T-helper 17 cell (primary cell): Measurements from ENCODE around the gene NPAS3. TPM values are rescaled to one million over a fixed set of nuclear protein-coding genes. Genes with fewer than 3 reads are reported as not detected.

Experiments
- ATAC-seq: fragments of 150-1000 bp; cut with Tn5 transposase; 2 replicates; pipeline ENCODE4 v1.10.0; 2021; ENCODE audit warnings: mild to moderate bottlenecking, moderate library complexity
- DNase-seq, 3 donors: peaks; one replicate each; pipeline versions ENCODE4 v3.0.0 to v3.0.0-alpha.2; 2020 to 2021
- H3K9me3 ChIP-seq: one replicate; pipeline ENCODE4 v1.7.0; 2013; ENCODE audit warnings: low read length, mild to moderate bottlenecking; ENCODE audit not compliant: control insufficient read depth, poor library complexity, severe bottlenecking
- H3K27ac Mint-ChIP-seq: one replicate; pipeline ENCODE4 v1.8.0; 2022; ENCODE audit warnings: mild to moderate bottlenecking, moderate library complexity, mixed read lengths
- H3K27me3 Mint-ChIP-seq: one replicate; pipeline ENCODE4 v1.8.0; 2022; ENCODE audit warnings: mixed read lengths
- H3K36me3 Mint-ChIP-seq: one replicate; pipeline ENCODE4 v1.8.0; 2022; ENCODE audit warnings: low read depth, mixed read lengths
- H3K4me1 Mint-ChIP-seq: one replicate; pipeline ENCODE4 v1.8.0; 2022; ENCODE audit warnings: mild to moderate bottlenecking, mixed read lengths
- H3K4me3 Mint-ChIP-seq: one replicate; pipeline ENCODE4 v1.8.0; 2022; ENCODE audit warnings: mild to moderate bottlenecking, moderate library complexity, mixed read lengths
- total RNA-seq, 4 donors: library from RNA in 2 of 4; stranded (reverse) in 2 of 4; gene quantifications; one replicate each; pipeline ENCODE4 v1.2.3 and lab custom pipeline; 2022 to 2026

Gene NPAS3
- total RNA-seq, 2 donors from 2014 or later, result not detected

DNA sequence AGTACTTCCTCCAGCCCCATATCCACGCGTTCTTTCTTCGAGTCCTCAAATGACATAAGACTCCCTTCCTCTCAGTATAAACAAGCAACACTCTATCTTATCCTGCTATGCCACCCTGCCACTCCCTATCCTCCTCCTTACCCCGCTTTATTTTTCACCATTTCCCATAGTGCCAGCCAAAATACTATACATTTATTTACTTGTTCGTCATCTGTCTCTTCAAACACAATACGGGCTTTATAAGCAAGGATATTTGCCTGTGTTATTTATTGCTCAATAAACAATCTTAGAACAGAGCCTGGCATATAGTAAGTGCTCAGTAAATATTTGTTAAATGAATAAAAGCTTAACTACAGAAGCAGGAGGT, 567.3 kb downstream of the NPAS3 start:
- no peak for DNase-seq
- Mint-ChIP-seq H3K27me3 (peaks cover 11% of the 10 kb centered on the region), H3K36me3 (no peaks in the 10 kb centered on the region), H3K4me1 (no peaks in the 10 kb centered on the region), H3K4me3 (no peak overlapping the region), H3K27ac (no peak overlapping the region)
- no peak for ATAC-seq
- H3K9me3 ChIP-seq, result no peaks in the 10 kb centered on the region

GRCh38 chr14:33508126-33509062, 569.7 kb downstream of the NPAS3 start:
- Mint-ChIP-seq H3K36me3 (no peaks in the 10 kb centered on the region), H3K27ac (no peak overlapping the region), H3K4me1 (no peaks in the 10 kb centered on the region), H3K27me3 (peaks cover 11% of the 10 kb centered on the region), H3K4me3 (no peak overlapping the region)
- DNase-seq, result no peak
- no peak for ATAC-seq
- H3K9me3 ChIP-seq, result no peaks in the 10 kb centered on the region

- DNase-seq (no peak), ATAC-seq (no peak)
- Mint-ChIP-seq H3K27ac (no peak overlapping the region), H3K27me3 (peaks cover 11% of the 10 kb centered on the region), H3K4me1 (no peaks in the 10 kb centered on the region), H3K4me3 (no peak overlapping the region), H3K36me3 (no peaks in the 10 kb centered on the region)
- no peaks in the 10 kb centered on the region for H3K9me3 ChIP-seq
These were observed 570.8 kb downstream of the NPAS3 start for GRCh38 chr14:33509454-33509853.

DNA sequence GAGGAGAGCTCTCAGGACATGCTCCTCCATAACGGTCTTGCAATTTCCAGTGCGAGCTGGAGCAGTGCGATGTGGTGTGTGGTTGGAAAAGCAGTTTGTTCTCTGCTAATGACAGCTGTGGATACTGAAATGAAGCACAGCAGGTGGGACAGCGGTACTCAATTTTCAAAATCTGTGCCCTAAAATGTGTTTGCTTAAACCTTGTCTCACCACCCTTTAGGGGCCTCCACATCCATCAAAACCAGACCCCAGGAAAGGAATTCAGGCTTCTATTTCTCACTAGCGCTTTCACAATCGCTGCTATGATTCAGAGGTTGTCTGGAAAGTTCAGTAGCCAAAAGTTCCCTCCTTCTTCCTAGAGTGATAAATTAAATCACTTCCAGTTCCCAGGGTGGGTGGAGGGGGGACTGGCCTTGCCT, 571.4 kb downstream of the NPAS3 start:
- Mint-ChIP-seq H3K27ac (no peak overlapping the region), H3K4me3 (no peak overlapping the region), H3K27me3 (peaks cover 11% of the 10 kb centered on the region), H3K4me1 (no peaks in the 10 kb centered on the region), H3K36me3 (no peaks in the 10 kb centered on the region)
- no peak for ATAC-seq
- H3K9me3 ChIP-seq, result no peaks in the 10 kb centered on the region
- no peak for DNase-seq

DNA sequence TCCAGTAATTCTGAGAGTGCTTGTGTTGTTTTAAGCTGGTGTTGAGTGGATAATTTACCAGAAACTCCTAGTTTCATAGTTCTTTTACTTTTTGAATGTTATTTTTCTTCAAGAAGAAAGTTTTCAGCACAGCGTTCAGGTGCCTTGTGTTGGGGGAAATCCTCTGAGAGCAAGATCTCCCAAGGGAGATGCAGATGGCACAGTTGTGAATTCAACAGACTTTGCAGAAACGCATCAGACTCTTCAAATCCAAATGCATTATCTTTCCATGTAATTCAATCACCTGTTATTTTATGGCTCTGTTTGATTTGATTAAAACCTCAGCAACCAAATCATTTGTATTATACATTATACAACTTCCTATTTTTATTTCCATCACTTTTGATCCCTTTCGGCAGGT, 572.3 kb downstream of the NPAS3 start:
- no peak for ATAC-seq
- H3K27ac Mint-ChIP-seq, result no peak overlapping the region
- no peaks in the 10 kb centered on the region for H3K4me1 Mint-ChIP-seq
- no peak overlapping the region for H3K4me3 Mint-ChIP-seq
- no peak for DNase-seq
- no peaks in the 10 kb centered on the region for H3K36me3 Mint-ChIP-seq
- H3K9me3 ChIP-seq, result no peaks in the 10 kb centered on the region
- peaks cover 17% of the 10 kb centered on the region for H3K27me3 Mint-ChIP-seq

- H3K27me3 Mint-ChIP-seq, result peaks cover 11% of the 10 kb centered on the region
- DNase-seq (no peak), ATAC-seq (no peak)
- no peaks in the 10 kb centered on the region for H3K36me3 Mint-ChIP-seq
- no peak overlapping the region for H3K27ac Mint-ChIP-seq
- no peaks in the 10 kb centered on the region for H3K9me3 ChIP-seq
- no peak overlapping the region for H3K4me3 Mint-ChIP-seq
- H3K4me1 Mint-ChIP-seq, result no peaks in the 10 kb centered on the region
These were observed 573.4 kb downstream of the NPAS3 start for GRCh38 chr14:33511851-33512640.

- ATAC-seq (no peak), DNase-seq (no peak)
- H3K4me3 Mint-ChIP-seq, result no peak overlapping the region
- no peaks in the 10 kb centered on the region for H3K36me3 Mint-ChIP-seq
- H3K4me1 Mint-ChIP-seq, result no peaks in the 10 kb centered on the region
- H3K9me3 ChIP-seq, result no peaks in the 10 kb centered on the region
- no peak overlapping the region for H3K27ac Mint-ChIP-seq
- H3K27me3 Mint-ChIP-seq, result peaks cover 6% of the 10 kb centered on the region
These were observed 576.8 kb downstream of the NPAS3 start for GRCh38 chr14:33515441-33515840.

DNA sequence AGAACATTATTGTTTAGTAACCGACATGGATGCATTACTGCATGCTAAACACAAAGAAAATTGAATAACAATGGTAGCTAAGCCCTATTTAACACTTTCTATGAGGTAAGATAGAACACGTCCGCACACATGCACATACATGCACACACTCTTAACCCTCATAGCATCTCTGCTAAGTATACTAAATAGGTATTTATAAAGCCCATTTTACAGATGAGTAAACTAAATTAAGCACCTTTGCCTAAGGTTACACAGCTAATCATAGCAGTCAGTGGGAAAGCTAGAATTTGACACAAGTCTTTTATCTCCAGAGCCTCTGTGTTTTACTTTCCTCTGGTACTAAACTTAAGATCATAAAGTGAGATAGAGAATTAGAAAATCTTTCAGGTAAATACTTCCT, 577.2 kb downstream of the NPAS3 start:
- Mint-ChIP-seq H3K4me3 (no peak overlapping the region), H3K27me3 (peaks cover 6% of the 10 kb centered on the region), H3K27ac (no peak overlapping the region), H3K4me1 (no peaks in the 10 kb centered on the region), H3K36me3 (no peaks in the 10 kb centered on the region)
- DNase-seq, result no peak
- no peak for ATAC-seq
- no peaks in the 10 kb centered on the region for H3K9me3 ChIP-seq

DNA sequence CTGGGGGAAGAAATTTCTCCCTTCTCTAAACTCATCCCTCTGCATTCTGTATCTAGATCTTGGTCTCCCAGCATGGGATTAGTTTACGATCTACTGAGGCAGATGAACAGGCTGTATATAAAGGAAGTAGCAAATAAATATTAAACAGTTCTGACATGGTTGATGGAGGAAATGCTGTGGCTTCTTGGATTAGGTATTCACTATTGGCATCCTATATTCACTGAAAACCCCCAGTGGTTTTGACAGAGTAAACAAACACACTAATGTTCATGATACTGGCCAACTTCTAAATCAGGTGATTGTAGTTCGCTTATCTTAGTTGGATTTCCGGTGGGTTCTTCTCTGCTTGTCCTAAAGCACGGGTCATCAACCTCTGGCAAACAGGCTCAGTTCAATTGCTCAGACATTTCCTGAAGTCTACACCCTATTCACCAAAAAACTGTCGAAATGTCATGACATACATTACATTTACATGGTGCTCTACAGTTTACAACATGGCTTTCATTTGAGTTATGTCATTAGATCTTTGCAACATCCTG, 578.3 kb downstream of the NPAS3 start:
- H3K27ac Mint-ChIP-seq, result no peak overlapping the region
- H3K36me3 Mint-ChIP-seq, result no peaks in the 10 kb centered on the region
- H3K4me3 Mint-ChIP-seq, result no peak overlapping the region
- no peaks in the 10 kb centered on the region for H3K4me1 Mint-ChIP-seq
- H3K9me3 ChIP-seq, result no peaks in the 10 kb centered on the region
- ATAC-seq (no peak), DNase-seq (no peak)
- H3K27me3 Mint-ChIP-seq, result peaks cover 6% of the 10 kb centered on the region

DNA sequence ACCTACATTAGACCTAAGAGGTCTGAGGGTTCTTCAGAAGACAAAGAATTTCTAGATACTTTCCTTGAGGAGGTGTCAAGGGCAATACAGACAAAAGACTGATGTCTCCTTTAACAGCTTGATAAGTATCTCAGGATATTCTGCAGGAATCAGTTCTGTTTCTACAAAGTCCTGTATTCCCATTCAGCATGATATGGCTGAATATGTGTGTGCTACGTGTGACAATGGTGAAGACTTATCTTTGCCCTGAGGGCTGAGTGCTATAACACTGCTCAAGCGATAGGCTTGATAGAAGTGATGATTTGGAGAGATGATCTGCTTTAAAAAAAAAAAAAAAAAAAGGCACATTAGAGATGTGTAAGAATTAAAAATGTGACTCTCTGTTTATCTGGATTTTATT, 582.5 kb downstream of the NPAS3 start:
- H3K9me3 ChIP-seq, result no peaks in the 10 kb centered on the region
- no peaks in the 10 kb centered on the region for H3K4me1 Mint-ChIP-seq
- ATAC-seq (no peak), DNase-seq (no peak)
- H3K27ac Mint-ChIP-seq, result no peak overlapping the region
- H3K27me3 Mint-ChIP-seq, result peaks cover 6% of the 10 kb centered on the region
- H3K36me3 Mint-ChIP-seq, result no peaks in the 10 kb centered on the region
- no peak overlapping the region for H3K4me3 Mint-ChIP-seq

- Mint-ChIP-seq H3K36me3 (no peaks in the 10 kb centered on the region), H3K27me3 (peaks cover 17% of the 10 kb centered on the region), H3K27ac (no peak overlapping the region), H3K4me1 (peaks cover 2% of the 10 kb centered on the region), H3K4me3 (no peak overlapping the region)
- H3K9me3 ChIP-seq, result no peaks in the 10 kb centered on the region
- ATAC-seq (no peak), DNase-seq (no peak)
These were observed 585.6 kb downstream of the NPAS3 start for GRCh38 chr14:33524244-33524643.

DNA sequence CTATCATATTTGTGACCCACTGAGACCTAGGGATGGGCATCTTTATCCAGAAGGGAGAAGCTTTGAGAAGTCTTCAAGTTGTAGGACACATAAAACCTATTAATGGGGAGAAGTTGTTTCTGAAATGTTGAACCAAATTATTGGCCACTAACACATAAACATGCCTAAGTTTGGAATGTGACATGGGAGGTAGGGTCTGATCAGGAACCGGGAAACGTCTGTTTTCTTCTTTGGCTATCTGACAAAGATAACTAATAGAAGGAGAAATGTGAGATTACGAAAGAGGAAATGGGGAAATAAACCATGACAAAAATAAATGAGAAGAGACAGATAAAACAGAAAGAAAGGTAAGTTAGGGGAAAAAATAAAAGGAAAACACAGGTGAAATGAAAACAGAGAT, 586.9 kb downstream of the NPAS3 start:
- no peaks in the 10 kb centered on the region for H3K36me3 Mint-ChIP-seq
- H3K9me3 ChIP-seq, result no peaks in the 10 kb centered on the region
- no peak for ATAC-seq
- peaks cover 2% of the 10 kb centered on the region for H3K4me1 Mint-ChIP-seq
- H3K4me3 Mint-ChIP-seq, result no peak overlapping the region
- H3K27me3 Mint-ChIP-seq, result peaks cover 17% of the 10 kb centered on the region
- no peak for DNase-seq
- no peak overlapping the region for H3K27ac Mint-ChIP-seq

DNA sequence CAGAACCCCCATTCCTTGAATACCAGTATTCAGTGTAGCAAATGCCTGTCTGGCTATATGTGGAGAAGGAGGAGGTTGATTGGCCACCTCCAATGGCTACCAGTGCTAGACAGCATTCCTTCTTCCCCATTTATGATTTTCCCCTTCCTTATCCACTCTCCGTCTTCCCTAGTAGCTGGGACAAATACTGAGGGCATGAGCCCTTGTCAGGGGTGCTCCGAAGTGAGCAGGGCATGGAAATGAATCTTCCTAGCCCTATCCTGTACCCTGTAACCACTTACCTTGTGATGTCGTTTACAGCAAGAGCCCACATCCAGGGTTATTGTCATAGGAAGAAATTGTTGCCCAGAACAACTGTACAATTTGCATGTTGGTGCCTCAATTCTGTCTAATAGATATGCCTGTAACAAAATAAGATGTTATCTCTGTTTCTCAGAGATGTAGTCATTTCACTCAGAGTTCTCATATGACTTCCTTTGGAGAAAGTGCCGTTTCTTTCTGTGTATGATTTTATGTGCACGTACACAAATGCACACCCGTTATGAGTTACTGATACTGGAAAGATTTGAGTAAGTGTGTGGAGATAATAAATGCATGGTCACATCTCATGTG, 588.5 kb downstream of the NPAS3 start:
- H3K9me3 ChIP-seq, result no peaks in the 10 kb centered on the region
- H3K27ac Mint-ChIP-seq, result no peak overlapping the region
- no peaks in the 10 kb centered on the region for H3K36me3 Mint-ChIP-seq
- H3K4me3 Mint-ChIP-seq, result no peak overlapping the region
- peaks cover 17% of the 10 kb centered on the region for H3K27me3 Mint-ChIP-seq
- H3K4me1 Mint-ChIP-seq, result peaks cover 2% of the 10 kb centered on the region
- ATAC-seq (no peak), DNase-seq (no peak)
